Activated T-cell treated with anti-CD3 and anti-CD28 coated beads, Interleukin-2, amount 50 U/mL, for 4 hours (primary cell): ENCODE measurements around the gene FAM151A. TPM values are rescaled to one million over a fixed set of nuclear protein-coding genes. Genes with fewer than 3 reads are reported as not detected.
"Not testable (repeated sequence)": the region's sequence is repeated elsewhere in the genome, so short reads cannot be mapped to it uniquely, and the experiment has no call there.

ENCODE experiments used
- ATAC-seq, 2 donors: fragments of 200-7000 bp; cut with Tn5 transposase; one replicate each; pipeline ENCODE4 v1.10.0; 2021
- DNase-seq: peaks from one replicate; pipeline ENCODE4 v3.0.0-alpha.2; 2020
- H3K27me3 Mint-ChIP-seq: one replicate; pipeline ENCODE4 v1.8.0; 2021; ENCODE audit warnings: low read depth, mixed read lengths
- H3K36me3 Mint-ChIP-seq: one replicate; pipeline ENCODE4 v1.8.0; 2022; ENCODE audit warnings: mixed read lengths; ENCODE audit not compliant: insufficient read depth
- H3K4me1 Mint-ChIP-seq: one replicate; pipeline ENCODE4 v1.8.0; 2021; ENCODE audit warnings: low read depth, mixed read lengths
- H3K4me3 Mint-ChIP-seq: one replicate; pipeline ENCODE4 v1.8.0; 2021; ENCODE audit warnings: mild to moderate bottlenecking, moderate library complexity, mixed read lengths
- H3K9me3 Mint-ChIP-seq: one replicate; pipeline ENCODE4 v1.8.0; 2021; ENCODE audit warnings: mixed read lengths
- total RNA-seq, 3 donors: library from RNA; stranded (reverse); gene quantifications; one replicate each; pipeline ENCODE4 v1.2.1, GENCODE V29; 2021

FAM151A gene
- total RNA-seq, 3 donors from 2014 or later = not detected

GRCh38 chr1:54649130-54649898 is 26.0 kb upstream of the FAM151A start:
- Mint-ChIP-seq H3K4me3 (no peak overlapping the region), H3K36me3 (no peaks in the 10 kb centered on the region), H3K9me3 (no peaks in the 10 kb centered on the region), H3K27me3 (peaks cover 7% of the 10 kb centered on the region), H3K4me1 (no peaks in the 10 kb centered on the region)
- DNase-seq (no peak), ATAC-seq (no peak)

GRCh38 chr1:54645806-54646676 is 22.7 kb upstream of the FAM151A start:
- Mint-ChIP-seq H3K4me1 (no peaks in the 10 kb centered on the region), H3K9me3 (peaks cover 7% of the 10 kb centered on the region)

GRCh38 chr1:54643736-54644135 is 20.4 kb upstream of the FAM151A start:
- H3K4me3 Mint-ChIP-seq = no peak overlapping the region
- H3K36me3 Mint-ChIP-seq = no peaks in the 10 kb centered on the region
- ATAC-seq = no peak
- no peaks in the 10 kb centered on the region for H3K4me1 Mint-ChIP-seq
- H3K27me3 Mint-ChIP-seq = peaks cover 6% of the 10 kb centered on the region
- peaks cover 7% of the 10 kb centered on the region for H3K9me3 Mint-ChIP-seq
- DNase-seq = no peak

More at GRCh38 chr1:54645806-54646676, 22.7 kb upstream of the FAM151A start:
- DNase-seq (no peak), ATAC-seq (no peak)
- Mint-ChIP-seq H3K27me3 (peaks cover 7% of the 10 kb centered on the region), H3K4me3 (no peak overlapping the region), H3K36me3 (no peaks in the 10 kb centered on the region)

- no peaks in the 10 kb centered on the region for H3K4me1 Mint-ChIP-seq
- H3K27me3 Mint-ChIP-seq = peaks cover 11% of the 10 kb centered on the region
- DNase-seq (no peak), ATAC-seq (no peak)
- H3K9me3 Mint-ChIP-seq = peaks cover 7% of the 10 kb centered on the region
- H3K4me3 Mint-ChIP-seq = no peak within 1 kb of the TSS
- H3K36me3 Mint-ChIP-seq = no peaks in the 10 kb centered on the region
These were observed 17.8 kb upstream of the FAM151A start, which contains the start of gene MROH7 for GRCh38 chr1:54640863-54641836. Gene MROH7 (plus strand): TSS chr1:54641786. CDS start chr1:54652927, 11,141 bp downstream.

- no peak for DNase-seq
- peaks cover 13% of the 10 kb centered on the region for H3K27me3 Mint-ChIP-seq
- no peak for ATAC-seq
- H3K9me3 Mint-ChIP-seq = peaks cover 7% of the 10 kb centered on the region
- H3K4me1 Mint-ChIP-seq = no peaks in the 10 kb centered on the region
- H3K4me3 Mint-ChIP-seq = no peak overlapping the region
- H3K36me3 Mint-ChIP-seq = no peaks in the 10 kb centered on the region
These were observed 17.0 kb upstream of the FAM151A start for GRCh38 chr1:54640361-54640760.

- not testable (repeated sequence) for H3K4me1 Mint-ChIP-seq, ATAC-seq, H3K4me3 Mint-ChIP-seq, DNase-seq, H3K9me3 Mint-ChIP-seq, H3K36me3 Mint-ChIP-seq
- peaks cover 21% of the 10 kb centered on the region for H3K27me3 Mint-ChIP-seq
These were observed 13.4 kb upstream of the FAM151A start for GRCh38 chr1:54636461-54637446.

GRCh38 chr1:54635804-54636203 is 12.5 kb upstream of the FAM151A start:
- not testable (repeated sequence) for H3K4me1 Mint-ChIP-seq, DNase-seq, H3K4me3 Mint-ChIP-seq, H3K36me3 Mint-ChIP-seq, ATAC-seq, H3K9me3 Mint-ChIP-seq
- H3K27me3 Mint-ChIP-seq = peaks cover 22% of the 10 kb centered on the region

- H3K4me3 Mint-ChIP-seq = no peak overlapping the region
- no peaks in the 10 kb centered on the region for H3K9me3 Mint-ChIP-seq
- no peaks in the 10 kb centered on the region for H3K36me3 Mint-ChIP-seq
- no peak for DNase-seq
- peaks cover 3% of the 10 kb centered on the region for H3K27me3 Mint-ChIP-seq
- no peak for ATAC-seq
- no peaks in the 10 kb centered on the region for H3K4me1 Mint-ChIP-seq
These were observed 3.9 kb upstream of the FAM151A start for GRCh38 chr1:54627196-54627595.

GRCh38 chr1:54624466-54625464 is 1.4 kb upstream of the FAM151A start:
- Mint-ChIP-seq H3K4me1 (no peaks in the 10 kb centered on the region), H3K27me3 (no peaks in the 10 kb centered on the region), H3K36me3 (no peaks in the 10 kb centered on the region), H3K4me3 (no peak overlapping the region), H3K9me3 (no peaks in the 10 kb centered on the region)
- no peak for ATAC-seq
- no peak for DNase-seq

- DNase-seq (no peak), ATAC-seq (no peak)
- Mint-ChIP-seq H3K4me1 (no peaks in the 10 kb centered on the region), H3K9me3 (no peaks in the 10 kb centered on the region), H3K27me3 (peaks cover 4% of the 10 kb centered on the region), H3K4me3 (no peak overlapping the region), H3K36me3 (no peaks in the 10 kb centered on the region)
These were observed 3.6 kb downstream of the FAM151A start for GRCh38 chr1:54619749-54620148.

GRCh38 chr1:54615531-54616279 is 7.6 kb downstream of the FAM151A start:
- Mint-ChIP-seq H3K27me3 (peaks cover 4% of the 10 kb centered on the region), H3K4me1 (no peaks in the 10 kb centered on the region), H3K4me3 (no peak overlapping the region), H3K9me3 (no peaks in the 10 kb centered on the region), H3K36me3 (no peaks in the 10 kb centered on the region)
- ATAC-seq (no peak), DNase-seq (no peak)
